ENCODE results near the gene UXS1.

Gene UXS1

DNA sequence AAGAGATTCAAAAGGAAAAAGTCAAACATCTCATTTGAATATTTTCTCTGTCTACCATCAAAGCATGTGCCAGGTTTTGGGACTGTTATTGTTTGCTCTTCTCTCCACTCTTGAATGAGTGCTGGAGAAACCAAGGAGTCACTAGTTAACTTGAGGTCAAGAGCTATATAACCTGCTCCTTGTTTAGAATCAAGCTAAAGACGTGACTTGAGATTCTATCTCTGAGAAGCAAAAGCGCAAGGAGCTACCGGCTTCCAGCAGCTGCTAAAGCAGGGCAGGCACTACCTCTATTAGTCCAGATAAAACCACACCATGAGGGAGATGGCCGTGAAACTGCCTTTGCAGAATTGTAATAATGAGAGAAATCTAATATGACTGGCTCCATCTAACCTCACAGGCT, 36.0 kb downstream of the UXS1 start:
- H3K4me1 Mint-ChIP-seq: peaks cover 94% of the 10 kb centered on the region
- peaks cover 38% of the 10 kb centered on the region for H3K36me3 Mint-ChIP-seq
- H3K27me3 Mint-ChIP-seq: no peaks in the 10 kb centered on the region
- H3K27ac Mint-ChIP-seq: peak overlapping the region; percentile 97
- H3K9me3 Mint-ChIP-seq: peaks cover 10% of the 10 kb centered on the region
- H3K4me3 Mint-ChIP-seq: peak overlapping the region; percentile 90

DNA sequence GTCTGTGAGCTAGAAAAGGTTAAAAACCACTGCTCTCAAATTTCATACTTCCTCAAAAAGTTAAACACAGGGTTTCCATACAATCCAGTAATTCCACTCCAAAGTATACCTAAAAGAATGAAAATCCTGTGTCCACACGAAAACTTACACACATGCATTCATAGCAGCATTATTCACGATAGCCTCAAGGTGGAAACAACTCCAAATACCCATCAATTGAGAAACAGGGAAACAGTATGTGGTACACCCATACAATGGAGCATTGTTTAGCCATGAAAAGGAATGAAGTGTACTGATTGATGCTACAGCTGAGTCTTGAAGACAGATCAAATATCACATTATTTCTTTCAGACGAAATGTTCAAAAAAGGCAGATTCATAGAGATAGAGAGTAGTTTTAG, 36.7 kb downstream of the UXS1 start:
- H3K9me3 Mint-ChIP-seq: peaks cover 15% of the 10 kb centered on the region
- peaks cover 42% of the 10 kb centered on the region for H3K36me3 Mint-ChIP-seq
- peak overlapping the region; percentile 45 for H3K4me3 Mint-ChIP-seq
- peak overlapping the region; percentile 74 for H3K27ac Mint-ChIP-seq
- H3K4me1 Mint-ChIP-seq: peaks cover 94% of the 10 kb centered on the region
- no peaks in the 10 kb centered on the region for H3K27me3 Mint-ChIP-seq

DNA sequence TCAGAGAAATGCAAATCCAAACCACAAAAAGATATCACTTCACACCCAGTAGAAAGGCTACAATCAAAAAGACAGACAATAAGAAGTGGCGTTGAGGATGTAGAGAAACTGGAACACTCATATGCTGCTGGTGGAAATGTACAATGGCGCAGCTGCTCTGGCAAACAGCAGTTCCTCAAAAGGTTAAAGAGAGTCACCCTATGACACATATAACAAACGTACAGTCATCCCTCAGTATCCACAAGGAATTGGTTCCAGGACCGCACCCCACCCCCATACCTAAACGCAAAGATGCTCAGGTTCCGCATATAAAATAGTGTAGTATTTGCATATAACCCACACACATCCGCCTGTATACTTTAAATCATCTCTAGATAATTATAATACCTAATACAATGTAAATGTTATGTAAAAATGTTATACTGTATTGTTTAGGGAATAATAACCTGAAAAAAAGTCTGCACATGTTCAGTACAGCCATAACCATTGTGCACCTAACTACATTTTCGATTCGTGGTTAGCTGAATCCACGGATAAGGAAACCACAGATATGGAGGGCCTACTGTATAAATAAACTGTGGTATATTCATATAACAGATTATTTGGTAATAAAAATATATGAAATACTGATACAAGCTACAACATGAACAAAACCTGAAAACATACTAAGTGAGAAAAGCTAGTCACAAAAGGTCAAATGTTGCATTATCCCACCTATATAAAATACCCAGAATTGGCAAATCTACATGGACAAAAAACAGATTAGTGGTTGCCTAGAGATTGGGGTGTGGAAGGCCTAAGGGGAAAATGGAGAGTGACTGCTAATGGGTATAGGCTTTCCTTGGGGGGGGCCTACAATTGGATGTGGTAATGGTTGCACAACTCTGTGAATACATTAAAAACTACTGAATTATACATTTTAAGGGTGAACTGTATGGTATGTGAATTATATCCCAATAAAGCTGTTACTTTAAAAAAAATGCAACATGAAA, 37.5 kb downstream of the UXS1 start:
- Mint-ChIP-seq H3K36me3 (peaks cover 41% of the 10 kb centered on the region), H3K27ac (peak overlapping the region; percentile 74), H3K4me3 (no peak overlapping the region), H3K4me1 (peaks cover 92% of the 10 kb centered on the region), H3K9me3 (peaks cover 15% of the 10 kb centered on the region), H3K27me3 (no peaks in the 10 kb centered on the region)

DNA sequence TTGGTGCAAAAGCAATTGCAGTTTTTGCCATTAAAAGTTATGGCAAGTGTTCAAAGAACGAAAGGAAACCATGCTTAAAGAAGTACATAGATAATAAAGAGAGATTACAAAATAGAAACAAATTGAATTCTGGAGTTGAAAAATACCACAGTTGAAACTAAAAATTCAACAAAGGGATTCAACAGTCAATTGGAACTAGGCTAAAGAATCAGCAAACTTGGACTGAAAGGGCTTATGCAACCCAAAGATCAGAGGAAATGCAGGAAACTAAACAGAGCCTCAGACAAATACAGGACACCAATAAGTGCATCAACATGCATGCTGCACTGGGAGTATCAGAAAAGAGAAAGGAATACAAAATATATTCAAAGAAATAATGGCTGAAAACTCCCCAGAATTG, 40.3 kb downstream of the UXS1 start:
- peaks cover 77% of the 10 kb centered on the region for H3K4me1 Mint-ChIP-seq
- H3K27ac Mint-ChIP-seq: no peak overlapping the region
- H3K9me3 Mint-ChIP-seq: peaks cover 15% of the 10 kb centered on the region
- H3K4me3 Mint-ChIP-seq: no peak overlapping the region
- peaks cover 63% of the 10 kb centered on the region for H3K36me3 Mint-ChIP-seq
- H3K27me3 Mint-ChIP-seq: no peaks in the 10 kb centered on the region

DNA sequence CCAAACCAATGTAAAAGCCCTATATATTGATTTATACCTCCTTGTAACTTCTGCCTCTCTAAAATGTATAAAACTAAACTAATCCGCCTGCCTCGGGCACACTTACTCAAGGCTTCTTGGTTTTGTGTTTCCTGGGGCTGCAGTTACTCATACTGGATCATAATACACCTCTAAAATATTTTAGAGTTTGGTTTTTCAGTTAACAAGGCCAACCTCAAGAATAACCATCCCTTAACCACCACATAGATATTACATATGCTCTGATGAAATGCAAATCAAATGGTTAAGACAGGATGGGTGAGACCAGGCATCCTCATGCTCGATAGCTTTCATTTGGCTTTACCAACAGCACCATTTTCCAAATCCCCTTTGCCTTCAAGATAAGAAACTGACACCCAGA, 46.4 kb downstream of the UXS1 start:
- Mint-ChIP-seq H3K4me1 (peaks cover 66% of the 10 kb centered on the region), H3K9me3 (peaks cover under 1% of the 10 kb centered on the region), H3K4me3 (no peak overlapping the region), H3K27ac (peak overlapping the region; percentile 70), H3K36me3 (peaks cover 47% of the 10 kb centered on the region), H3K27me3 (no peaks in the 10 kb centered on the region)

DNA sequence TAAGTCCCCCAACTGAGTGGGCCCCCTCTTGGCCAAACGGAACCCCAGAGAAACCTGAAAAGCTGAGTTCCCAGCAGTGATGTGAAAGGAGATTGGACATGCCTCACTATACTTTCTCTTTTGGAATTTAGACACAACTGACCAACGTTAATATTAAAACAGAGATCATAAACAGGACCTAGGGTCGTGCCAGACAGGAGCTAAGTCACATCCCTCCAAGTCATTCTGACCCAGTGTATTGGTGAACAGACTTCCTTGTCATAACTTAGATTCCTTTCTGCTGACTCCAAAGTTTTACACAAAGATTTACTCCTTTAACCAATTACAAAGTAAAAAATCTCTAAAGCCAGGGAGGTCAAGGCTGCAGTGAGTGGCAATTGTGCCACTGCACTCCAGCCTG, 46.9 kb downstream of the UXS1 start:
- Mint-ChIP-seq H3K27ac (peak overlapping the region; percentile 17), H3K4me3 (no peak overlapping the region), H3K27me3 (no peaks in the 10 kb centered on the region), H3K36me3 (peaks cover 51% of the 10 kb centered on the region), H3K9me3 (no peaks in the 10 kb centered on the region), H3K4me1 (peaks cover 66% of the 10 kb centered on the region)

DNA sequence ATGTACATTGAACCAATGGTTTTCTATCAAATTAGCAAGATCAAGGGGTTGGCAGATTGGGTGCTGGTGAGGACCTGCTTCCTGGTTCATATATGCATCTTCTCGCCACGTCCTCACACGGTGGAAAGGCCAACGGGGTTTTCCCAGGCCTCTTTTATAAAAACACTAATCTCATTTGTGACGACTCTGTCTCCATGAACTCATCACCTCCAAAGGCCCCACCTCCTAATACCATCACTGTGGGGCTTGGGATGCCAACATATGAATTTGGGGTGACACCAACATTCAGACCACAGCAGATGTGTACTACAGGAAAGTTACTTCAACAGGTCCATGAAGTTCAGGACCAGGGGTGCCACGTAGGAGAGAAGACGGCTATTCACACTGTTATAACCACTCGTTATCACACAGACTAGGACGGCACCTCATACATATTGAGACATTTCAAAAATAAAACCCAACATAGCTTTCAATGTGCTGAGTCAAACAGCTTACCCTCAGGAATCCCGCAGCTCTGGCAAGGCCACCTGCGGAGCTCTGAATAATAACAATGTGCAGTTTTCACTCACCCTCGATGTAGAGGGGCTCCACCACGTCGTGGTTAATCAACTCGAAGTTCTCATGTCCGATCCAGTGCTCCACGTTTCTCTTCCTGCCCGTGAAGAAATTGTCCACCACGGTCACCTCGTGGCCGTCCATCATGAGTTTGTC, 49.3 kb downstream of the UXS1 start:
- no peaks in the 10 kb centered on the region for H3K9me3 Mint-ChIP-seq
- no peaks in the 10 kb centered on the region for H3K27me3 Mint-ChIP-seq
- no peak overlapping the region for H3K4me3 Mint-ChIP-seq
- peak overlapping the region; percentile 79 for H3K27ac Mint-ChIP-seq
- peaks cover 72% of the 10 kb centered on the region for H3K4me1 Mint-ChIP-seq
- H3K36me3 Mint-ChIP-seq: peaks cover 42% of the 10 kb centered on the region

DNA sequence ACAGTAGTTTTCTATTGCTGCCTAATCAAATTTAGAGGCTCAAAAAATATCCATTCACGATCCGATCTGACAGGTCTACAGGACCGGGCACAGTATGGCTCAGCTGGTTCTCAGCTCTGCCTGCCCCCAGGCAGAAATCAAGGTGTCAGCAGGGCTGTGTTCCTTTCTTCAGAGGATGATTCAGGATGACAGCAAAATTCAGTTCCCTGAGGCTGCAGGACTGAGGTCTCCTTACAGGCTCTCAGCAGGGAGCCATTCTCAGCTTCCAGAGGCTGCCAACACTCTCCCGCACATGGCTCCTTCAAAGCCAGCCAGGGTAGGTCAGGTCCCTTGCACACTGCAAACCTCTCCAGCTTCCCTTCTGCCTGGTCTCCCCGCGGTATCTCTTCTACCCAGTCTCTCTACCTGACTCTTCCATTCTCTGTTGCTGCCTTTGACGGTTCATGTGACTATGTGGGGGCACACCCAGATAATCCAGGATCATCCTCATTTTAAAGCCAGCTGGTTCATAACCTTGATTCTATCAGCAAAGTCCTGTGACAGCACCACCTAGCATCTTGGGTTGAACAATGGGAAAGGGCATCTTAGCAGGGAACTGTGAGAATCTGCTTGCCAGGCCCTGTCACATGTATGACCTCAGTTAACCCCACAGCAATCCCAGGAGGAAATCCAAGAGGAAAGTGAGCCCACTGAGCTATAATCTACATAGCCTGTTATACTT, 50.4 kb downstream of the UXS1 start:
- Mint-ChIP-seq H3K27me3 (no peaks in the 10 kb centered on the region), H3K9me3 (no peaks in the 10 kb centered on the region), H3K4me3 (no peak overlapping the region), H3K27ac (peak overlapping the region; percentile 79), H3K36me3 (peaks cover 33% of the 10 kb centered on the region), H3K4me1 (peaks cover 79% of the 10 kb centered on the region)

DNA sequence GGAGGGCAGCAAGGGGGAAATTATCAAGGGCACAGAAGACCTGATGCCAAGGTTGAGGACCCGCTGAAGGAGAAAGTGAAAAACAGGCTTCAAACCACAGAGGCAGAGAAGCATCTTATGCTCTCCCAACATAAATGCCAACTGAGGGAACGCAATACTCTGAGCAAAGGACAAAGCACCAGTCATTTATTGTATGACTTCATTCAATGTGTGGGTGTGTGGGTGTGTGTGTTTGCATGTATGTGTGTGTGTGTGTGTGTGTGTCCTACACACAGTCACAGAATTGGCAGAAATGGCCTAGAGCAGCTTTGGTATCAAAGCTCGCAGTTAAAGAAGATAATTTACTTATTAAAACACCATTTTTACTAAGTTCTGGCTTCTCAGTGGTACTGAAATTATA, 51.4 kb downstream of the UXS1 start:
- peak overlapping the region; percentile 50 for H3K4me3 Mint-ChIP-seq
- H3K9me3 Mint-ChIP-seq: no peaks in the 10 kb centered on the region
- peaks cover 32% of the 10 kb centered on the region for H3K36me3 Mint-ChIP-seq
- no peaks in the 10 kb centered on the region for H3K27me3 Mint-ChIP-seq
- H3K4me1 Mint-ChIP-seq: peaks cover 81% of the 10 kb centered on the region
- peak overlapping the region; percentile 83 for H3K27ac Mint-ChIP-seq

DNA sequence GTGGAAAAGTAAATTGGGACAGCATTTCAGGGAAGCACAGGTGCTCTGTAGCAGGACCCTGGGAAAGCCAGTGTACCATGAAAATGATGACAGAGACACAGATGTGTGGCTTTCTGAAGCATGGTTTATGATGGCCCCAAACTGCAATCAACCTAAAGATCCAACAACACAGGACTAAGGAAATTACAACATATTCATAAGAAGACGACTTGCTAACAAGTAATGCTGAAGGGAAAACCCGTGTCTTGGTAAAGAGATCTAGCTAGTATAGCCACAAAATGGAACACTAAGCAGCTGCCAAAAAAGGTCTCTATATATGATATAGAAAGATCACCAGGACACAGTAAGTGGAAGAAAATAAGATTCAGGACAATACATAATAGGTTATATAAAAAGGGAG, 53.2 kb downstream of the UXS1 start:
- Mint-ChIP-seq H3K4me1 (peaks cover 76% of the 10 kb centered on the region), H3K36me3 (peaks cover 29% of the 10 kb centered on the region), H3K27ac (peak overlapping the region; percentile 66), H3K4me3 (no peak overlapping the region), H3K9me3 (no peaks in the 10 kb centered on the region), H3K27me3 (no peaks in the 10 kb centered on the region)

DNA sequence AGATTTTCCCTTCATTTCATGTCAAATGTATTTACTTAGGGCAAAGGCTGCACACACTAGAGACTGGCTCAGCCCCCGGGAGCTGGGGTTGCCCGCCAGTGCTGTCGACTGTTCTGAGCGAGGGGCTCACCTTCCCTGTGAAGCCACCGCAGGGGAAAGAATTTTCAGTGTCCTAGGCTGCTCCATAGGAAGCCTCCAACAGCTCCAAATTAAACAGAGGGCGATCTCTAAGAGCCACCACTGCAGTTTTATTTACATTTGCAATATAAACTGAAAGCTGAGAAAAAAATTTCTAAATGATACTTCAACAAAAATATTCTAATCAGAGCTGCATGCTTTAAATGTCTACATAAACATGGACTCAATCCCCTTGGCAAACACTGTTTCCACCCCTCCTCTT, 54.0 kb downstream of the UXS1 start:
- Mint-ChIP-seq H3K36me3 (peaks cover 27% of the 10 kb centered on the region), H3K4me1 (peaks cover 72% of the 10 kb centered on the region), H3K4me3 (peak overlapping the region; percentile 92)

DNA sequence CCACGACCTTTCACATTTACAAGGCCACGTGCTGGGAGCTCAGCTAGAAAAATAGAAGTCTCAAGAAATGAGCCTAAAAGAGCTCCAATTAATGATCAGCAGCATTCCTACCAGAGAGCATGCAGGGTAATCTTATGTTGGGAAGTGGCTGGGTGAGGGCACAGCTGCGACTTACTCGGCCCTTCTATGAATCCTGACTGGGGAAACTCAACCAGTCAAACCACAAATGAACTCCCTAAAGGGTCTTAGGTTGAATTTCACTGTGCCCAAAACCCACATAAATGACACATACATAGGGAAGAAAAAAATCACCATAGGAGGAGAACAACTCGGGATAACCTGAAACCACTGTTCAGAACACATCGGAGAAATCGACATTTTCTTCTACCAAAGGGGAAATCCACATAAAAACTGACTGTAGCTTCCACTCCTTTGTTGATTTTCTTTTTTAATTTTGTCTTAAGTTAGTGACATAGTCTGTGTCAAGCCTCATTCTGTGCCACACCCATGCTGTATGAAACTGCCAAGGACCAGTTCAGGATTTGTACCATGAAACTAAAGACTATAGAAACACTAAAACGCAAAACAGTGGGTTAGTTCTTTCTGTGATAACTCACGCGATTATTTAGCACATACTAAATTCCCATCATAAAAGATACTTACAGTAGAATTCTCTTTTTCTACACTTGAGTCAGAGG, 54.7 kb downstream of the UXS1 start:
- Mint-ChIP-seq H3K36me3 (peaks cover 24% of the 10 kb centered on the region), H3K9me3 (no peaks in the 10 kb centered on the region), H3K27ac (peak overlapping the region; percentile 98), H3K4me1 (peaks cover 64% of the 10 kb centered on the region), H3K27me3 (no peaks in the 10 kb centered on the region), H3K4me3 (peak overlapping the region; percentile 92)

More for the DNA sequence above, 54.0 kb downstream of the UXS1 start:
- no peaks in the 10 kb centered on the region for H3K9me3 Mint-ChIP-seq
- no peaks in the 10 kb centered on the region for H3K27me3 Mint-ChIP-seq
- H3K27ac Mint-ChIP-seq: peak overlapping the region; percentile 98

DNA sequence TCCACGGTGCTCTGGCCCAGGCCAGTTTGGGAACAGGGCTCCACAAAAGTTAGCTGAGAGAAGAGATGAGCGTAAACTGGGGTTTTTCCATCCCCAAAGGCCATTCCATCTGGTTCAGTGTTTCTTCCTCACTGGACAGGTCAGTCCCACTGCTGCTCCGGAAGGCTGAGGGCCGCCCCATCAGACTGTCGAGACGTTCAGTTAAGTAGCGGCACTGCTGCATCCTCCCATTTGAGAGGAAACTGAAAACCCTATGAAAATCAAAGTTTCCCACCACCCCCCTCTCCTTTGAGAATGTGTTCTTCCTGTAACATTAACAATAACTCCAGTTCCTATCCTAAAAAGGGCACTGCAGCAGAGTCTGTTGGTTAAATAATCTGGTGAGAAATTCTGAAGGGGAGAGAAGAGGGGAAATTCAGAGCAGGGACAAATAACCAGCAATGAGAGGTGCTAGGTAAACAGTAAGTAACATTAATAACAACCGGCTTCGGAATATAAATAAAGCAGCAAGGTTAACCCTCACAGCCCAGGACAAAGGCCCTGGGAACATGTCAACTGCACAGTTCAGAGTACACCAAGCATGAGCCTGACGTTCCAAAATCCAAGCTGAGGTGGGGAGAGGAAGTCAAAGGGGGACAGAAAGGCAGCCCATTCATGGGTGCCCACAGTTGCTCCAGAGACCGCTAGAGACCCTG, 55.4 kb downstream of the UXS1 start:
- peak overlapping the region; percentile 92 for H3K4me3 Mint-ChIP-seq
- H3K27me3 Mint-ChIP-seq: no peaks in the 10 kb centered on the region
- peak overlapping the region; percentile 98 for H3K27ac Mint-ChIP-seq
- H3K36me3 Mint-ChIP-seq: peaks cover 17% of the 10 kb centered on the region
- H3K9me3 Mint-ChIP-seq: no peaks in the 10 kb centered on the region
- H3K4me1 Mint-ChIP-seq: peaks cover 57% of the 10 kb centered on the region

DNA sequence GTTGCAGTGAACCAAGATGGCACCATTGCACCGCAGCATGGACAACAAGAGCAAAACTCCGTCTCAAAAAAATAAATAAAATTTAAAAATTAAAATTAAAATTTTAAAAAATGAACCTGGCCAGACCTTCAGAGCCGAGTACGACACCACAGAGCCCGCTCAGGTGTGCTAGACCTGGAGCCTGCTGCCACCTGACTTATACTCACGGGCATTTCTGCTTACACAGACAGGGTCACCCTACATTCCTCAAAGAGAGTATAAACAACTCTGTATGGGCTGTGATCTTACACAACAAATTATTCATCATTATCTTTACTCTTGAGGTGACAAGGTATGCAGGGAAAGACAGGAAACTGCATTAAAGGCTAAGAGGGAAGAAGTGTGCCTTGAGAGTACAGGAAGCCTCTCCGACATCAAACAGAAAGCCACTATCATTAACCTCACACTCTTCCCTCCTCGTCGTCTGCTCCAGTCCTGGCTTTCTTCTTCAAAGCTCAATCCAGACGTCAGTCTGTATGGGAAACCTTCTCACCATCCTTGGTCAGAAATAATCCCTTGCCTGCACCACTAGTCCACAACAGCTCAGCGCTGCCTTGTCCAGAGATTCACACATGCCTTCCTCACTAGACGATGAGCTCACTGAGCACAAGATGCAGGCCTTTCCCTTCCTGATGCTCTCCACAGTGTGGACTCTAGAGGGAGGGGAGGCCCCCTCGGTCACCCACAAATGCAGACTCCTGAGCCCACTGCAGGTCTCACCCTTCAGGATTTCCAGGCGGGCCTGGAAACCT, 56.2 kb downstream of the UXS1 start:
- H3K27ac Mint-ChIP-seq: peak overlapping the region; percentile 98
- no peaks in the 10 kb centered on the region for H3K9me3 Mint-ChIP-seq
- peaks cover 51% of the 10 kb centered on the region for H3K4me1 Mint-ChIP-seq
- peaks cover 15% of the 10 kb centered on the region for H3K36me3 Mint-ChIP-seq
- no peaks in the 10 kb centered on the region for H3K27me3 Mint-ChIP-seq
- H3K4me3 Mint-ChIP-seq: peak overlapping the region; percentile 92
